Measurements from ENCODE around the gene MPO. TPM values are rescaled to one million over a fixed set of nuclear protein-coding genes. Genes with fewer than 3 reads are reported as not detected.

The MPO gene
- total and polyA plus RNA-seq, 2 donors (not counting 1 experiment from before 2014, with no cell fraction given) = 0.07 TPM; not detected in 1

- no peak for ATAC-seq (ENCODE audit: low read depth)
- CTCF ChIA-PET = no interaction called here
- no peaks in the 10 kb centered on the region for H3K9me3 Mint-ChIP-seq (ENCODE audit: insufficient read depth)
- no peaks in the 10 kb centered on the region for H3K4me1 Mint-ChIP-seq
- no peaks in the 10 kb centered on the region for H3K4me1 ChIP-seq (ENCODE audit: control insufficient read depth in 2 of 2, insufficient read depth in 2 of 2, low read length in 2 of 2)
- WGBS (ENCODE audit: insufficient coverage) = no CpG with 5 or more reads among the region's 1 CpG
- H3K9me3 ChIP-seq (ENCODE audit: control extremely low read depth in 1 of 3, control insufficient read depth in 2 of 3, insufficient read depth in 1 of 3, low read length in 2 of 3) = no peaks in the 10 kb centered on the region
- H3K27me3 ChIP-seq (replicated peaks in 1 of 4; ENCODE audit: control extremely low read depth in 1 of 4, control insufficient read depth in 3 of 4, insufficient read depth in 4 of 4, low read length in 3 of 4) = peaks cover 0 to 23% (median 13%) of the 10 kb centered on the region in 4 experiments
- no peaks in the 10 kb centered on the region for H4K20me1 ChIP-seq (ENCODE audit: control insufficient read depth, insufficient read depth, low read length, poor library complexity, severe bottlenecking)
- H2AFZ ChIP-seq (ENCODE audit: insufficient read depth, low read depth, low read length, poor library complexity, severe bottlenecking) = no peak overlapping the region
- H3K4me3 Mint-ChIP-seq = no peak overlapping the region
- H3K4me3 ChIP-seq (ENCODE audit: control extremely low read depth in 1 of 5, extremely low read depth in 1 of 5, insufficient read depth in 1 of 5, low read depth in 2 of 5, low read length in 4 of 5) = no peak overlapping the region
- no peak overlapping the region for H3K9ac ChIP-seq (ENCODE audit: low read length)
- H3K36me3 ChIP-seq (replicated peaks in 1 of 2; ENCODE audit: control extremely low read depth in 1 of 2, control insufficient read depth in 1 of 2, extremely low read depth in 1 of 2, insufficient read depth in 2 of 2, low read length in 1 of 2) = no peaks in the 10 kb centered on the region
- no peak overlapping the region for H3K27ac ChIP-seq (ENCODE audit: low read length in 2 of 2)
- no peak overlapping the region for H3K27ac Mint-ChIP-seq
- no peak for DNase-seq
- TF ChIP-seq EZH2 (IDR thresholded peaks at IDR 0.05; ENCODE audit: borderline replicate concordance, insufficient read depth, low read depth, low read length, poor library complexity, severe bottlenecking) = no peak
- intact Hi-C loops (cut with micrococcal nuclease) = no loop called here
- H3K79me2 ChIP-seq (ENCODE audit: control insufficient read depth, insufficient read depth, low read length) = no peaks in the 10 kb centered on the region
- H3K27me3 Mint-ChIP-seq = peaks cover 72% of the 10 kb centered on the region
- POLR2A ChIA-PET = no interaction called here
- no peak overlapping the region for H3K4me2 ChIP-seq (replicated peaks; ENCODE audit: low read depth, low read length, poor library complexity, severe bottlenecking)
Observed at GRCh38 chr17:58263773-58264172, 17.0 kb downstream of the MPO start.

DNA sequence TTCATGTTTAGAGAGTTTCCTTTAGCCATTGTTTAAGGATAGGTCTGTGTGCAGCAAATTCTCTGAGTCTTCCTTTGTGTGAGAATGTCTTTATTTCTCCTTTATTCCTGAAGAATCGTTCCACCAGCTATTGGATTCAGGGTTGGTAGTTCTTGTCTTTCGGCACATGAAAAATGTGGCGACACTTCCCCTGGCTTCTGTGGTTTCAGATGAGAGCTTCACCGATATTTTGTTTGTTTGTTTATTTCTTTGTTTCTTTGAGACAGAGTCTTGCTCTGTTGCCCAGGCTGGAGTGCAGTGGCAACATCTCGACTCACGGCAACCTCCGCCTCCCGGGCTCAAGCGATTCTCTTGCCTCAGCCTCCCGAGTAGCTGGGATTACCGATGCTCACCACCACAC lies 18.6 kb downstream of the MPO start:
- H3K79me2 ChIP-seq (ENCODE audit: control insufficient read depth, insufficient read depth, low read length) = no peaks in the 10 kb centered on the region
- no peak overlapping the region for H3K4me3 Mint-ChIP-seq
- no peak for DNase-seq
- TF ChIP-seq, protein P1, sequence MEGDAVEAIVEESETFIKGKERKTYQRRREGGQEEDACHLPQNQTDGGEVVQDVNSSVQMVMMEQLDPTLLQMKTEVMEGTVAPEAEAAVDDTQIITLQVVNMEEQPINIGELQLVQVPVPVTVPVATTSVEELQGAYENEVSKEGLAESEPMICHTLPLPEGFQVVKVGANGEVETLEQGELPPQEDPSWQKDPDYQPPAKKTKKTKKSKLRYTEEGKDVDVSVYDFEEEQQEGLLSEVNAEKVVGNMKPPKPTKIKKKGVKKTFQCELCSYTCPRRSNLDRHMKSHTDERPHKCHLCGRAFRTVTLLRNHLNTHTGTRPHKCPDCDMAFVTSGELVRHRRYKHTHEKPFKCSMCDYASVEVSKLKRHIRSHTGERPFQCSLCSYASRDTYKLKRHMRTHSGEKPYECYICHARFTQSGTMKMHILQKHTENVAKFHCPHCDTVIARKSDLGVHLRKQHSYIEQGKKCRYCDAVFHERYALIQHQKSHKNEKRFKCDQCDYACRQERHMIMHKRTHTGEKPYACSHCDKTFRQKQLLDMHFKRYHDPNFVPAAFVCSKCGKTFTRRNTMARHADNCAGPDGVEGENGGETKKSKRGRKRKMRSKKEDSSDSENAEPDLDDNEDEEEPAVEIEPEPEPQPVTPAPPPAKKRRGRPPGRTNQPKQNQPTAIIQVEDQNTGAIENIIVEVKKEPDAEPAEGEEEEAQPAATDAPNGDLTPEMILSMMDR (IDR thresholded peaks at IDR 0.05) = no peak
- no peak for TF ChIP-seq EZH2 (IDR thresholded peaks at IDR 0.05; ENCODE audit: borderline replicate concordance, insufficient read depth, low read depth, low read length, poor library complexity, severe bottlenecking)
- no peaks in the 10 kb centered on the region for H4K20me1 ChIP-seq (ENCODE audit: control insufficient read depth, insufficient read depth, low read length, poor library complexity, severe bottlenecking)
- no peak for ATAC-seq (ENCODE audit: low read depth)
- H3K36me3 ChIP-seq (replicated peaks in 1 of 2; ENCODE audit: control extremely low read depth in 1 of 2, control insufficient read depth in 1 of 2, extremely low read depth in 1 of 2, insufficient read depth in 2 of 2, low read length in 1 of 2) = no peaks in the 10 kb centered on the region
- ChIA-PET POLR2A (no interaction called here), CTCF (no interaction called here)
- no peaks in the 10 kb centered on the region for H3K4me1 ChIP-seq (ENCODE audit: control insufficient read depth in 2 of 2, insufficient read depth in 2 of 2, low read length in 2 of 2)
- 86% methylated on average over 9 of the region's 11 CpGs for WGBS (ENCODE audit: insufficient coverage)
- no peaks in the 10 kb centered on the region for H3K4me1 Mint-ChIP-seq
- H3K9me3 ChIP-seq (ENCODE audit: control extremely low read depth in 1 of 3, control insufficient read depth in 2 of 3, insufficient read depth in 1 of 3, low read length in 2 of 3) = no peaks in the 10 kb centered on the region
- peaks cover 0 to 23% (median 13%) of the 10 kb centered on the region in 4 experiments for H3K27me3 ChIP-seq (replicated peaks in 1 of 4; ENCODE audit: control extremely low read depth in 1 of 4, control insufficient read depth in 3 of 4, insufficient read depth in 4 of 4, low read length in 3 of 4)
- no peak overlapping the region for H3K4me2 ChIP-seq (replicated peaks; ENCODE audit: low read depth, low read length, poor library complexity, severe bottlenecking)
- no peak overlapping the region for H2AFZ ChIP-seq (ENCODE audit: insufficient read depth, low read depth, low read length, poor library complexity, severe bottlenecking)
- H3K9ac ChIP-seq (ENCODE audit: low read length) = no peak overlapping the region
- peaks cover 69% of the 10 kb centered on the region for H3K27me3 Mint-ChIP-seq
- H3K9me3 Mint-ChIP-seq (ENCODE audit: insufficient read depth) = no peaks in the 10 kb centered on the region
- no peak overlapping the region for H3K27ac ChIP-seq (ENCODE audit: low read length in 2 of 2)
- H3K4me3 ChIP-seq (ENCODE audit: control extremely low read depth in 1 of 5, extremely low read depth in 1 of 5, insufficient read depth in 1 of 5, low read depth in 2 of 5, low read length in 4 of 5) = no peak overlapping the region
- intact Hi-C loops (cut with micrococcal nuclease) = no loop called here
- no peak overlapping the region for H3K27ac Mint-ChIP-seq
